Liver (tissue), 9 donors: ENCODE data around the gene HGF. TPM values are rescaled to one million over a fixed set of nuclear protein-coding genes. Genes with fewer than 3 reads are reported as not detected.

ENCODE experiments used
- DNase-seq: peaks from one replicate; pipeline ENCODE4 v3.0.0-alpha.2; 2017; ENCODE audit warnings: low spot score
- H3K27ac ChIP-seq, 2 donors: one replicate each; pipeline ENCODE4 v1.7.0; 2013; ENCODE audit warnings: inconsistent platforms in 2 of 2, low read length in 2 of 2, control low read depth in 1 of 2, low read depth in 1 of 2, mild to moderate bottlenecking in 1 of 2
- H3K27me3 ChIP-seq, 4 donors: one replicate each; pipeline versions ENCODE4 v1.6.1 to v1.7.0; 2013; ENCODE audit warnings: low read length in 3 of 4, inconsistent platforms in 1 of 4, mild to moderate bottlenecking in 1 of 4, moderate library complexity in 1 of 4; ENCODE audit not compliant: control insufficient read depth in 4 of 4, insufficient read depth in 4 of 4
- H3K36me3 ChIP-seq, 4 donors: one replicate each; pipeline versions ENCODE4 v1.6.1 to v1.7.0; 2013; ENCODE audit warnings: low read length in 3 of 4, mild to moderate bottlenecking in 3 of 4, low read depth in 1 of 4, moderate library complexity in 1 of 4; ENCODE audit not compliant: control insufficient read depth in 4 of 4, insufficient read depth in 3 of 4
- H3K4me1 ChIP-seq, 4 donors: one replicate each; pipeline versions ENCODE4 v1.6.1 to v1.7.0; 2013; ENCODE audit warnings: low read length in 3 of 4, mild to moderate bottlenecking in 3 of 4, moderate library complexity in 1 of 4; ENCODE audit not compliant: control insufficient read depth in 4 of 4, insufficient read depth in 4 of 4
- H3K4me3 ChIP-seq, 3 donors: one replicate each; pipeline versions ENCODE4 v1.6.1 to v1.7.0; 2013; ENCODE audit warnings: low read length in 3 of 3, control low read depth in 1 of 3, low read depth in 1 of 3, mild to moderate bottlenecking in 1 of 3
- H3K9ac ChIP-seq, 2 donors: one replicate each; pipeline ENCODE4 v1.7.0; 2013; ENCODE audit warnings: low read length in 2 of 2, mild to moderate bottlenecking in 2 of 2, moderate library complexity in 2 of 2, control low read depth in 1 of 2, low read depth in 1 of 2
- H3K9me3 ChIP-seq, 4 donors: one replicate each; pipeline versions ENCODE4 v1.6.1 to v1.7.0; 2013; ENCODE audit warnings: low read length in 3 of 4; ENCODE audit not compliant: control insufficient read depth in 4 of 4
- EGR1 ChIP-seq, 2 donors: IDR thresholded peaks; 2 replicates each; pipeline ENCODE4 v1.6.1; 2016 to 2018; ENCODE audit warnings: antibody characterized with exemption in 2 of 2, low read depth in 2 of 2
- FOXA1 ChIP-seq: IDR thresholded peaks from 2 replicates; pipeline ENCODE4 v1.6.1; 2016; ENCODE audit warnings: antibody characterized with exemption
- FOXA2 ChIP-seq: IDR thresholded peaks from 2 replicates; pipeline ENCODE4 v1.6.1; 2016; ENCODE audit warnings: antibody characterized with exemption
- GABPA ChIP-seq, 2 donors: IDR thresholded peaks in 1 of 2; conservative IDR thresholded peaks in 1 of 2; 2 replicates each; pipeline ENCODE4 v1.6.1; 2016; ENCODE audit warnings: antibody characterized with exemption in 2 of 2, mild to moderate bottlenecking in 1 of 2, moderate library complexity in 1 of 2
- HNF4G ChIP-seq: IDR thresholded peaks from 2 replicates; pipeline ENCODE4 v1.6.1; 2016; ENCODE audit warnings: antibody characterized with exemption
- JUND ChIP-seq, 2 donors: IDR thresholded peaks; 2 replicates each; pipeline ENCODE4 v1.6.1; 2016; ENCODE audit warnings: antibody characterized with exemption in 2 of 2
- NR2F2 ChIP-seq: IDR thresholded peaks from 2 replicates; pipeline ENCODE4 v1.6.1; 2016; ENCODE audit warnings: antibody characterized with exemption
- SP1 ChIP-seq: IDR thresholded peaks from 2 replicates; pipeline ENCODE4 v1.6.1; 2018; ENCODE audit warnings: antibody characterized with exemption, mild to moderate bottlenecking
- TAF1 ChIP-seq: conservative IDR thresholded peaks from 2 replicates; pipeline ENCODE4 v1.6.1; 2016; ENCODE audit warnings: antibody characterized with exemption, mild to moderate bottlenecking
- YY1 ChIP-seq: IDR thresholded peaks from 2 replicates; pipeline ENCODE4 v1.6.1; 2016; ENCODE audit warnings: antibody characterized with exemption, mild to moderate bottlenecking
- WGBS: extraction: QIAGEN DNeasy Blood & Tissue Kit; methylation state at CpG from one replicate; pipeline ENCODE4 v1.1.7; 2013; 5-methylcytosine and 5-hydroxymethylcytosine counted together
- polyA plus RNA-seq, 2 donors: library from polyadenylated mRNA; stranded (reverse) in 1 of 2; unstranded in 1 of 2; fragments of 200-250 nt in 1 of 2; fragments of >200 nt in 1 of 2; fragmentation: Nextera tagmentation in 1 of 2; extraction: Ambion mirVana in 1 of 2; gene quantifications; one replicate each; pipeline versions ENCODE4 v1.2.1 to v1.2.3, GENCODE V29; 2013 to 2015
- total RNA-seq, 2 donors: library from RNA; depleted of rRNA; stranded (reverse); fragments of >200 nt; gene quantifications; one replicate each; pipeline ENCODE4 v1.2.3, GENCODE V29; 2014
- TF ChIP-seq, protein P1 (sequence below): IDR thresholded peaks from 2 replicates; pipeline ENCODE4 v1.6.1; 2016; ENCODE audit warnings: antibody characterized with exemption
- TF ChIP-seq, protein P2 (sequence below): IDR thresholded peaks from 2 replicates; pipeline ENCODE4 v1.6.1; 2016; ENCODE audit warnings: antibody characterized with exemption, mild to moderate bottlenecking
- TF ChIP-seq, protein P3 (sequence below): fragments of 150-350 bp; IDR thresholded peaks from 2 replicates; pipeline ENCODE4 v1.5.1; 2017; ENCODE audit warnings: improper control_type of control experiment, low read depth, low read length; ENCODE audit not compliant: missing input control
- TF ChIP-seq, protein P4 (sequence below): IDR thresholded peaks from 2 replicates; pipeline ENCODE4 v1.6.1; 2016; ENCODE audit warnings: antibody characterized with exemption
- TF ChIP-seq, protein P5 (sequence below): IDR thresholded peaks from 2 replicates; pipeline ENCODE4 v1.6.1; 2016; ENCODE audit warnings: antibody characterized with exemption
- donor health status: healthy.
- donor health status: healthy.
- donor health status: healthy.
- donor health status: healthy.
- donor health status: healthy.

HGF gene
- total and polyA plus RNA-seq, 4 donors: 12.0 to 29.8 (median 15.3) TPM

DNA sequence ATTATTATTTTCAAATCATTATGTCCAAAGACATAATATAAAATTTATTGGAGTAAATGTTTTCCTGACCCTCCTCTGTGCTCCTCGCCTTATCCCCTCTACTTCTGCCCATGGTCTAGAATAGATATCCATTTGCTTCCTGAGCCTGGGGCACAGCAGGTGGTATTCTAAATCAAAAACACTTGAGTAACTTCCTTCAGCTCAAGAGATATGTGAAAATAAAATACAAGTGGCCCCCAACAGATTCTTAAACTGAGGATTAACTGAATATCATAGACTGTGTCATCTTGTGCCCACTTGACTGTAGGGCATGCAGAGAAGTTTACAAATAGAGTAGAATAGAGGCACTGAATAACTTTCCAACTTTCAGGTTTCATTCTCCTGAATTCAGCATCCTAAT, 59.1 kb downstream of the HGF start (continued):
- TF ChIP-seq, protein P1, sequence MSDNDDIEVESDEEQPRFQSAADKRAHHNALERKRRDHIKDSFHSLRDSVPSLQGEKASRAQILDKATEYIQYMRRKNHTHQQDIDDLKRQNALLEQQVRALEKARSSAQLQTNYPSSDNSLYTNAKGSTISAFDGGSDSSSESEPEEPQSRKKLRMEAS: no peak
- no peak for TF ChIP-seq NR2F2

DNA sequence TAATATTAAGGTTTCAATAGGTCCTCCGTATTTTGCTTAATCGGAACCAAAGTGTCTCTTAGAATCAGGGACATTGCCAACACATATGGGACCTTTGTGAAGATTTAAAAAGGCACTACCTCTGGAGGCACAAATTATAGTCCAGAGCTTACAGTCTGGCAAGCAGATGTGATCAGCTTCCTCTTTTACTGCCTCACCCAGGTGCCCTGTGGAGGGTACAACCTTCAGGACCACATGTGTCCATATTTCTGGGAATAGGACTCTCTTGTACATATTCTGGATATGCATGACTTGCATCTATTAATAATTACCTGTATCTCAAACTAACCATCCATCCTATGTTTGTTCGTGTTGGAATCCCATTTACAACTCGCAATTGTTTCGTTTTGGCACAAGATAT, 60.0 kb downstream of the HGF start:
- H3K9ac ChIP-seq: no peak overlapping the region
- DNase-seq: no peak
- 89% methylated on average over 5 of the region's 5 CpGs for WGBS
- no peaks in the 10 kb centered on the region for H3K27me3 ChIP-seq
- no peak overlapping the region for H3K27ac ChIP-seq
- no peaks in the 10 kb centered on the region for H3K4me1 ChIP-seq
- H3K9me3 ChIP-seq: no peaks in the 10 kb centered on the region
- H3K4me3 ChIP-seq: no peak overlapping the region
- no peak for TF ChIP-seq JUND (IDR thresholded peaks at IDR 0.05)
- no peaks in the 10 kb centered on the region for H3K36me3 ChIP-seq

DNA sequence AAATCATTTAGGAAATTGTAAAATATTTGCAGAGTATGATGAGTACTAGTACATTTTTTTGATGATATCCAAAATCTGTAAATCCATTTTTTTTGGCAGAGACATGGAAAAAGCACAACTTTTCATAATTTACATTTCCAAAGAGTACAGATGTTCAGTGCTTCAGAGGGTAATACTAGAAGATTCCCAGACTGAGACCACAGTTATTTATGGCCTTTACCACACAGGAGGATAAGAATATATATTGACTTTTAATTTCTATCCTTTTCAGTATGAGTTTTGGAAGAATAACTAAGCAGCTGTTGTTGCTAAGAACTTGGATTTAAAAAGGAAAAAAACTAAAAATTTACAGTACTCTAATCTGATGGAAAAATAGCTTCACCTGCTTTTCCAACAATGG, 61.9 kb downstream of the HGF start:
- no peaks in the 10 kb centered on the region for H3K36me3 ChIP-seq
- H3K4me1 ChIP-seq: no peaks in the 10 kb centered on the region
- no peak overlapping the region for H3K4me3 ChIP-seq
- H3K27ac ChIP-seq: no peak overlapping the region
- H3K9me3 ChIP-seq: no peaks in the 10 kb centered on the region
- no peak overlapping the region for H3K9ac ChIP-seq
- DNase-seq: no peak
- TF ChIP-seq FOXA1: no peak
- TF ChIP-seq SP1: no peak
- TF ChIP-seq HNF4G: no peak
- TF ChIP-seq, protein P2, sequence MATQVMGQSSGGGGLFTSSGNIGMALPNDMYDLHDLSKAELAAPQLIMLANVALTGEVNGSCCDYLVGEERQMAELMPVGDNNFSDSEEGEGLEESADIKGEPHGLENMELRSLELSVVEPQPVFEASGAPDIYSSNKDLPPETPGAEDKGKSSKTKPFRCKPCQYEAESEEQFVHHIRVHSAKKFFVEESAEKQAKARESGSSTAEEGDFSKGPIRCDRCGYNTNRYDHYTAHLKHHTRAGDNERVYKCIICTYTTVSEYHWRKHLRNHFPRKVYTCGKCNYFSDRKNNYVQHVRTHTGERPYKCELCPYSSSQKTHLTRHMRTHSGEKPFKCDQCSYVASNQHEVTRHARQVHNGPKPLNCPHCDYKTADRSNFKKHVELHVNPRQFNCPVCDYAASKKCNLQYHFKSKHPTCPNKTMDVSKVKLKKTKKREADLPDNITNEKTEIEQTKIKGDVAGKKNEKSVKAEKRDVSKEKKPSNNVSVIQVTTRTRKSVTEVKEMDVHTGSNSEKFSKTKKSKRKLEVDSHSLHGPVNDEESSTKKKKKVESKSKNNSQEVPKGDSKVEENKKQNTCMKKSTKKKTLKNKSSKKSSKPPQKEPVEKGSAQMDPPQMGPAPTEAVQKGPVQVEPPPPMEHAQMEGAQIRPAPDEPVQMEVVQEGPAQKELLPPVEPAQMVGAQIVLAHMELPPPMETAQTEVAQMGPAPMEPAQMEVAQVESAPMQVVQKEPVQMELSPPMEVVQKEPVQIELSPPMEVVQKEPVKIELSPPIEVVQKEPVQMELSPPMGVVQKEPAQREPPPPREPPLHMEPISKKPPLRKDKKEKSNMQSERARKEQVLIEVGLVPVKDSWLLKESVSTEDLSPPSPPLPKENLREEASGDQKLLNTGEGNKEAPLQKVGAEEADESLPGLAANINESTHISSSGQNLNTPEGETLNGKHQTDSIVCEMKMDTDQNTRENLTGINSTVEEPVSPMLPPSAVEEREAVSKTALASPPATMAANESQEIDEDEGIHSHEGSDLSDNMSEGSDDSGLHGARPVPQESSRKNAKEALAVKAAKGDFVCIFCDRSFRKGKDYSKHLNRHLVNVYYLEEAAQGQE: no peak
- no peak for TF ChIP-seq NR2F2
- no peak for TF ChIP-seq EGR1 (IDR thresholded peaks at IDR 0.05; ENCODE audit: low read depth in 2 of 2)
- no peaks in the 10 kb centered on the region for H3K27me3 ChIP-seq

DNA sequence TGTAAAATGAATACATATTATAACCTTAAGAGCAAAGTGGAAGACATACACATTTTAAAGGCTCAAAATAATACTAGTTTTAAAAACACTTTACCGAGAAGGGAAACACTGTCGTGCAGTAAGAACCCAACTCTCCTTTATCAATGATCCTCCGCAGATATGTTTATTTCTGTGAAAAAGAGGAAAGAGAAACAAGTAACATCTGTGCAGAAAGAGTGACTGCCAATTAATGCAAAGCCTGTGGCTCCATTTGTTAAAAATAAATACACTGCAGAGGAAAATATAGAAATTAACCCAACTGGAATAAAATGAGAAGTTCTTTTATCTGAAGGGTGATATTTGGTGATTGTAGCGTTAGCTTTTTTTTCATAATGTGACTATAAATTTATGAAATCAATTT, 62.7 kb downstream of the HGF start:
- Histone ChIP-seq H3K9ac (no peak overlapping the region), H3K4me1 (no peaks in the 10 kb centered on the region), H3K4me3 (no peak overlapping the region), H3K27me3 (no peaks in the 10 kb centered on the region), H3K27ac (no peak overlapping the region), H3K36me3 (no peaks in the 10 kb centered on the region), H3K9me3 (no peaks in the 10 kb centered on the region)
- whole genome bisulfite sequencing: 84% methylated on average over 4 of the region's 4 CpGs
- no peak for DNase-seq
- TF ChIP-seq GABPA (IDR thresholded peaks at IDR 0.05 in 1 of 2, conservative IDR thresholded peaks at IDR 0.05 in 1 of 2) (no peak), TAF1 (no peak), HNF4G (no peak), FOXA2 (no peak), JUND (IDR thresholded peaks at IDR 0.05) (no peak), YY1 (no peak)
- TF ChIP-seq, protein P3, sequence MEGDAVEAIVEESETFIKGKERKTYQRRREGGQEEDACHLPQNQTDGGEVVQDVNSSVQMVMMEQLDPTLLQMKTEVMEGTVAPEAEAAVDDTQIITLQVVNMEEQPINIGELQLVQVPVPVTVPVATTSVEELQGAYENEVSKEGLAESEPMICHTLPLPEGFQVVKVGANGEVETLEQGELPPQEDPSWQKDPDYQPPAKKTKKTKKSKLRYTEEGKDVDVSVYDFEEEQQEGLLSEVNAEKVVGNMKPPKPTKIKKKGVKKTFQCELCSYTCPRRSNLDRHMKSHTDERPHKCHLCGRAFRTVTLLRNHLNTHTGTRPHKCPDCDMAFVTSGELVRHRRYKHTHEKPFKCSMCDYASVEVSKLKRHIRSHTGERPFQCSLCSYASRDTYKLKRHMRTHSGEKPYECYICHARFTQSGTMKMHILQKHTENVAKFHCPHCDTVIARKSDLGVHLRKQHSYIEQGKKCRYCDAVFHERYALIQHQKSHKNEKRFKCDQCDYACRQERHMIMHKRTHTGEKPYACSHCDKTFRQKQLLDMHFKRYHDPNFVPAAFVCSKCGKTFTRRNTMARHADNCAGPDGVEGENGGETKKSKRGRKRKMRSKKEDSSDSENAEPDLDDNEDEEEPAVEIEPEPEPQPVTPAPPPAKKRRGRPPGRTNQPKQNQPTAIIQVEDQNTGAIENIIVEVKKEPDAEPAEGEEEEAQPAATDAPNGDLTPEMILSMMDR: no peak
- TF ChIP-seq, protein P4, sequence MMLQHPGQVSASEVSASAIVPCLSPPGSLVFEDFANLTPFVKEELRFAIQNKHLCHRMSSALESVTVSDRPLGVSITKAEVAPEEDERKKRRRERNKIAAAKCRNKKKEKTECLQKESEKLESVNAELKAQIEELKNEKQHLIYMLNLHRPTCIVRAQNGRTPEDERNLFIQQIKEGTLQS: no peak
- TF ChIP-seq, protein P2: no peak
- TF ChIP-seq, protein P5, sequence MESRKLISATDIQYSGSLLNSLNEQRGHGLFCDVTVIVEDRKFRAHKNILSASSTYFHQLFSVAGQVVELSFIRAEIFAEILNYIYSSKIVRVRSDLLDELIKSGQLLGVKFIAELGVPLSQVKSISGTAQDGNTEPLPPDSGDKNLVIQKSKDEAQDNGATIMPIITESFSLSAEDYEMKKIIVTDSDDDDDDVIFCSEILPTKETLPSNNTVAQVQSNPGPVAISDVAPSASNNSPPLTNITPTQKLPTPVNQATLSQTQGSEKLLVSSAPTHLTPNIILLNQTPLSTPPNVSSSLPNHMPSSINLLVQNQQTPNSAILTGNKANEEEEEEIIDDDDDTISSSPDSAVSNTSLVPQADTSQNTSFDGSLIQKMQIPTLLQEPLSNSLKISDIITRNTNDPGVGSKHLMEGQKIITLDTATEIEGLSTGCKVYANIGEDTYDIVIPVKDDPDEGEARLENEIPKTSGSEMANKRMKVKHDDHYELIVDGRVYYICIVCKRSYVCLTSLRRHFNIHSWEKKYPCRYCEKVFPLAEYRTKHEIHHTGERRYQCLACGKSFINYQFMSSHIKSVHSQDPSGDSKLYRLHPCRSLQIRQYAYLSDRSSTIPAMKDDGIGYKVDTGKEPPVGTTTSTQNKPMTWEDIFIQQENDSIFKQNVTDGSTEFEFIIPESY: no peak
